ENCODE data around the gene HOXA11.

Gene HOXA11

DNA sequence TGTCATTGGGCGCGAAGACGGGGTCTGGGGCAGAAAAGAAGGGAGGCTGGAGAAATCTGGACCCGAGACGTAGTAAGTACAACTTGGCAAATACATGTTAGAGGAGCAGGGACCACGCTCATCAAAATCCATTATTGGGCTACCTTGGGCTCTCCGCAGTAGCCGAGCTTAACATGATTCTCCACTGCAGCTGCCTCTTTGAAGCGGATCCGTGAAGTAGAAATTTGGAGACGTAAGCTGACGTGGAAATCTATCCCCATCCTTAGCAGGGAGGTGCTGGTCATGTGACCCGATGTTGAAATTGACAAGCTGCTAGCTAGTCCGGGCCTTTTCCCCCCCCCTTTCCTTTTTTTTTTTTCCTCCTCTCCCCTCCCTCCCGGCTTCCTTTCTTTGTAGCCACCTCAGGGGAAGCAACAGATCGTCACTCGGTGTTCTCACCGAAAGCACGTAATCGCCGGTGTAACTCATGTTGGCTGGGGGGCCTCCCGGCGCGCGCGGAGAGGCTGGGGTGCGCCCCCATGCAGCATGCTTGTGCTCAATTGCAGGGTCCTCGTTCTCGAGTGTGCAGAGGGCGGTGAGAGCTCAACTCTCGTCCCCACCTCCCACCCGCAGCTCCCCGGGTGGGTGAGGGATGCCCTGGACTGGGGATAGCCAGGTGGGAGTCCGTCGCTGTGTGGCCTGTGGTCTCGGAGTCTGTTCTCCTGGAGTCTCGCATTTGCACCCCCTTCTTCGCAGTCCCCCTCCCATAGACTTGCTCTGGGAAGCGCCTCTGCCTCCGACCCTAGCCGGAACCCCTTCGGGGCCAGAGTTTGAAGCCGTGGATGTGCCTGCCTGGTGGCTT is at the start of gene HOXA11:
Gene HOXA11, minus strand, starts transcription at position 220 of the 841 bp plus-strand sequence. Its CDS starts 88 bp downstream, at position 132.
- DNase-seq = no peak

DNA sequence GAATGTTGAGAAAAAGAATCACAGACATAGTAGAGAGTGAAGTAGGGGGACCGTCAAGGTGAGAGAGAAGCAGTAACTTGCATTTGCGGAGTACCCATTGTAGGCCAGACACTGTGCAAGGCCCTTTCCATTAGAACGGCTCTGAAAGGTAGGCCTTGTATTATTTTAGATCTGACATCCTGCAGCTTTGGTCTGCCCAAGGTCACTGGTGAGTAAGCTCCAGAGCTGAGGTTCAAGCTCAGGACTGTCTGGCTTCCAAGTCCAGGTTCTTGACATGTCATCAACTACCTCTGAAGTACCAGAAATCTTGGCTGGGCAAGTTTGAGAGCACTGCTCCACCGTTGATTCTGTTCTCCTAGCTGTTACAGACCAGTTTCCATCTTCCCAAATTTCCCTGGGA is 44.4 kb upstream of the HOXA11 start:
- DNase-seq = no peak

DNA sequence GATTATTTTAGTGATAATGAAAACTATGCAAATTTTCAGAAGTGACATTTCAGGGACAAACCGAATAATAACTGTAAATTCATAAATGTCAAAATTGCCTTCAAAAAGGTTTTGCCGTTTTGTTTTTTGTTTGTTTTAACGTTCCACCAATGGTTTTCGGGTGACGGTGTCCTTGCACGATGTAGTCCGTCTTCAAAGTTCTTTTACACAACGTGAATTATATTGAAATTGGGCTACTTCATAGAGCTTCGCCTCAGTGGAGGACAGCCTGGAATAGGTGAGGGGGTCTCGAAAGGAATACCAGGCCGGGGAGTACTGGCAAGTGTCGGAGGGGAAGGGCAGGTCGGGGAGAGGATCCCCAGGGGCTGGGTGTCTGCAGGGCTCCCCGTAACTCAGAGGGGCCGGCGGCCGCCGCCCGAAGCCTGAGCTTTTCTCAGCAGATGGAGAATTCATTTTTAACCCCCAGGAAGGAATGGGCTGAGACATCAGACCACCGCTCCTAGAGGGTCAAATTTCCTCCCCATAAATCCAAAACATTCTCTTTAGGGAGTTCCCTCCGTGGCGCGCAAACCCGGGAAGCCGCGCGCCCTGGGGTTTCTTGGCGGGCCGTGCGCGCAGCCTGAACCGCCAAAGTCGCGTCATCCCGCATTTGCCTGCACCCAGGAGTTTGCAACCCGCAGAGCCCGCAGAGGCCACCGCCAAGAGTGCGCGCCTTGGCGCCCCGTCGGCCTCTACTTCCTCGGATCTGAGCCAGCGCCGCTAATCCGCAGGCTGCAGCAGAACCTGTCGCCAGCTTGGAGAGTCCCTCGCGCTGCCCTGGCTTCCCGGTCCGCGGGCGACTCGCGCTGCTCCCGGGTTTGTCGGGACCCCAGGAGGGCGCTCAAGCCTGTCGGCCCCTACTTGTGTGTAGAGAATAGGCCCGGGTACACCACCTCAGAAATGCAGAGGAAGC is 40.2 kb upstream of the HOXA11 start:
- DNase-seq = no peak

DNA sequence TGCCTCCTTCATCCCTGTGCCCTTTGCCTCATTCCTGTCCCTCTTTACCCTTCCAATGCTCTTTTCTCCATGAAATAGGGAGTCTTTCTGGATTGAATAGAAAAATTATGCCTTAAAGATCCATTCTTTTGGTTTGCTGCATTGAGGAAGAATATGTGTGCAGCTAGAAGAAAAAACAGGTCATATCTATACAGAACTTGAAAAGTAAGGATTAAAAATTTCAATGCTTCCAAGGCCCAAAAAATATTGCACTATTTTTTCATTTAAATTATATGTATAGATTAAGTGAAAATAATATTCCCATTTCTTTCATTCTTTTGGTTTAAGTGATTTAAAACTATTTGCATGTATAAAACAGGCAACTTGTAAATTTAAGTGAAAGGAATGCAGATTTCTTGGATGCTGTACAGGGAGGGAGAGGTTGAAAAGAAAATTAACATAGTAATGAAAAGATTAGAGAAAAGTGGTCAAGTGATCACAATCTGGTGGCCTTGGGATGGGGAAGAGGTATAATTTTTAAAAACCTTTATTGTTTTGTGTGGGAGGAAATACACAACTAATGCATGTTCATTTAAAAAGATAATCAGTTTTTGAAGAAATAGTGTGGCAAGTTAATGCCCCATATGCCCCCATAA is 39.0 kb upstream of the HOXA11 start:
- no peak for DNase-seq

DNA sequence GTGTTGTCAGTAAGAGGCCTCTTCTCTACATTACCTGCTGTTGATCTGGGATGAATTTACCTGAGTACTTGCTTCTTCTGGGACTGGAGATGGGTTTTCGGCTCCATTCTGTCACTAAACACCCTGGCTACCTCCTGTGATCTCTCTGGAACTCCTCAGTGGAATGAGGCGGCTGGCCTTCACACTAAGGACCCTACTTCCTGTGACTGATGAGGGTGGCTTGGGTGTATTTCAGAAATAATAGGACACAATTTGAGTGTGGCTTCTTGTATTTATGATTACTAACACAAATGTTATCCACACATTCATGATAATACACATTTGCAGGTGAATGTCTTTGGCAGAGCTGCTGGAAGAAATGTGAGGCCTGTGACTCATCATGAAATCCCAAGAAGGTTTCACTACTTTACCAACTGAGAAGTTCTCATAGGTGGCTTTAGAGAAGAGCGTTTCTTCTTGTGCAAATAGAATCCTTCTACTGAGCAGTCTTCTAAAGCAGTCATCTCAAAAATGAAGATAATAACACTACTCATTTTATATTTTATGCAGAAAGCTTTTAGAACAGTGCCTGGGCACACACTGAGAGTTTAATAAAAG is 36.3 kb upstream of the HOXA11 start:
- DNase-seq = no peak

DNA sequence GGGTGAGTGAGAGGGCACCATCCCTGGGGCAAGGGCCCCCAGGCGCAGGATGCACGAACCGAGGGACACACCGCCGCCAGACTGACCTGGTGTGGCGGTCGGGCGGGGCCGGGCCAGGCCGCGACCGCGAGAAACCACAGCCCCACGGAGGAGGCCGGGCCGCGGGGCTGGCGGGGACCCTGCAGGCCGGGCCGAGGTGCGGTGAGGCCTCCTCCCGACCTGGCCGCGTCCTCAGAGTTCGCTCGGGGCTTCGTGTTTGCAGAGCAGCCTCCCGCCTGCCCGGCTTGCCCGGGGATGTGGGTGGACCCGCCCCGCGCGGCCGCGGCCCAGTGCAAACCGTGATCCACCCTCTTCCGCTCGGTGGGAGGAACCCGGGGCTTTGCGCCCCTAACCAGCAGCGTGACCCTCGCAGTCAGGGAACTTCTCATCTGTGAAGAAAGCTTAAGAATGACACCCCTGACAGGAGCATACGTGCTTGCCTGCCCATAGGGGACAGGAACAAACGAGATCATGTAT is 35.5 kb upstream of the HOXA11 start:
- no peak for DNase-seq

DNA sequence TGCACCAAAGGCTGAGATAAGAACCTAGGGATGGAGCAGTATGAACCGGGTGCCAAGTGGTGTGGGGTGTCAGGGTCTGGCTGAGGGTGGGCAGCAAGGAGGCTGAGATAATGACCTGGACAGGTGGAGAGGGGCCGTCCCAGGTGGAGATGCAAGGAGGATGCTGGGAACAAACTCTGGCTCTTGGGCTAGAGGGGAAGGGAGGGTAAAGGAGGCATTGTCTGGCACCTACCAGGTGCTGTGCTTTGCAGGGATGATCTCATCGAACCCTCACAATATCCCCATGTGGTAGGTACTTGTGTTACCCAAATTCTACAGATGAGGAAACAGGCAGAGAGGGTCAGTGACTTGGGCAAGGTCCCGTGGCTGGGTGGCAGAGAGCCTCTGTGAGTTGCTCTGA is 34.8 kb upstream of the HOXA11 start:
- DNase-seq = no peak

DNA sequence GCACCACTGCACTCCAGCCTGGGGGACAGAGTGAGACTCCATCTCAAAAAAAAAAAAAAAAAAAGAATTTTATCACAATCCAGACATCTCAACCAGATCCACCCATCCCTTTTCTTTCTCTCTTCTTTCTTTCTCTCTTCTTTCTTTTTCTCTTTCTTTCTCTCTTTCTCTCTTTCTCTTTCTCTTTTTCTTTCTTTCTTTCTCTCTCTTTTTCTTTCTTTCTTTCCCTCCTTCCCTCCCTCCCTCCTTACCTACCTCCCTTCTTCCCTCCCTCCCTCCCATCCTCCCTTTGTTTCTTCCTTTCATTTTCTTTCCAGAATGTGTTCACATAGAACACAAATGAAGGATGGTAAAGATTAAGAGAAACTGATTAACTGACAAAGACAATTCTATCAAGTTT is 32.9 kb upstream of the HOXA11 start:
- DNase-seq = no peak

DNA sequence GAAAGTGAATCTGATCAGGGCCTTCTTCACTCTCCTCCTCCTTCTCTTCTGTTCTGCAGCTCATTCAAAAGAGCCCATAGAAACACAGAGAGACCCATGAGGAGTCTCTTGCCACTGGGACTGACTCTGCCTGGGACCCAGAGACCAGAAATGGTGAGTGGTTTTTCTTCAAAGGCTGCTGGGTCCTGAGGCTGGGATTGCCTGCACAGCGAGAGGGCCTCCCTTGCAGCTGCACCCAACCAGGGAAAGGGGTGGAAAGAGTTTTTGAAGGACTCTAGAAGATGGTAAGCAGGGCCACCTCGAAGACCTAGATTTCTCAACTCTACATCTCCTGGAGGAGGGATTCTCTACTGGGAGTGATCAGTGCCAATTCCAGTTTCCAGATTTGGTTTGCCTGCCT is 30.3 kb upstream of the HOXA11 start:
- no peak for DNase-seq

DNA sequence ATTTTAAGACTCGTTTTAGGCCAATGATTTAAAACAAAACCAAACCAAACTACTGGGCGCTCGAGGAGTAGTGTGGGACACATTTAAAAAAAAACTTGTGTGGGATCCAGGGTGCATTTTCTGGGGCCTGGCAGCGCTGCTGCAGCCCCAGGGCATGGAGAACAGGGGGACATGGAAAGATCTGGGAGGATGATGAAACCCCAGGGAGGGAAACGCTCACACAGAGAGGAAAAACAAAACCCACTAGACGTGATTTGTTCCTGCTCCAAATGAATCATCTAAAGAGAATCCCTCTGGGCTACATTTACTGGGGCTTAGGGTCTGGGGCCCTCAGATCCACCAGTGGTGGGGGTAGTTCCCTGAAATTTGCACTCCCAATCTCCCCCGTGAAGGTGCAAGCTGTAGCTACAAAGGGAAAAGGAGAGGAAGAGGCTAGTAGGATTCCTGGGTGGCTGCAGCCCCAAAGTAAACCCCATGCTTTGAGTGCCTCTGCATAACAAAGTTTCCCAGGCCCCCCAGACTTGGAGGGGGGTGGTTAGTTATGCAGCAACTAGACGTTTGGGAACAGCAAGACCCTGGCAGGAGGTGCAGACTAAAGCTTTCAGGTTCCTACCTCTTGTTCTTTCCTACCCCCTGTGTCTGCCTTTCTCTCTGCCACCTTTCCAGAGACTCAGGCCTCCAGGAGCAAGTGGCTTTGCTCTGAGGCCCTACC is 29.4 kb upstream of the HOXA11 start:
- DNase-seq = no peak

DNA sequence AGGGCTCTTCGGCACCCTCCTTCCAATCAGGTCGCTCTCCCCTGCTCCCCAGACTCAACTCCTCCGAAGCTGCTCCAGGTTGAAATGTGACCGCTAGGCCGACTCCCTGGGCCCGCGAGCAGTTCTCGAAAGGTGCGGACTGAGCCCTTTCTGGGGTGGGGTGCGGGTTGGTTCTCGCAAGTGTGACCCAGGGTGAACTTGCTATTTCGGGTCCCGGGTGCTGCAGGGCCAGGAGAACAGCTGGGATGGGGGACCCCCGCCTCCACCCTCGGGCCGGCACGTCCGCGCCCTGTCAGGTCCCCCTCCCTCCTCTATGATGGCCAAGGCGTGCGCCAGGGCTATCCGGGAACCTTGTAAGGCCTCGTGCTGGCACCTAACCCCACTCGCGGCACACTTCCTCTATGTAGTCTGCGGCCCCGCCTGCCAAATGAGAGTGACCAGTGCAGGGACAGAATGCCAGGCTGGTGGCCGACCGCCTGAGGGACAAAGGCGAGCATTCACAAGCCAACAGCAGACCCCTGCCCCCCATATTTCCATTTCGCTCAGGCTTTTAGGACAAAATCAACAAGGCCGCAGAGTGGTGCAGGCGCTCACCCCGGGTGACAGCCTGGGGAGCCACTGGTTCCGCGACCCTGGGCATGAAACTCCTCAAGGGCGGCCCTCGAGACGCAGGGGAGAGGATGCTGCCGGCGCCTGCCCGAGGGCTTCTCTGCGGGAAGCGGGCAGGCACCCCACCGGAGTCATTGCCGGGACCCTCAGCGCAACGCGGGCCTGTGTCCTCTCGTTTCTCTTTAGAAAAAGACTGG is 28.6 kb upstream of the HOXA11 start:
- no peak for DNase-seq

DNA sequence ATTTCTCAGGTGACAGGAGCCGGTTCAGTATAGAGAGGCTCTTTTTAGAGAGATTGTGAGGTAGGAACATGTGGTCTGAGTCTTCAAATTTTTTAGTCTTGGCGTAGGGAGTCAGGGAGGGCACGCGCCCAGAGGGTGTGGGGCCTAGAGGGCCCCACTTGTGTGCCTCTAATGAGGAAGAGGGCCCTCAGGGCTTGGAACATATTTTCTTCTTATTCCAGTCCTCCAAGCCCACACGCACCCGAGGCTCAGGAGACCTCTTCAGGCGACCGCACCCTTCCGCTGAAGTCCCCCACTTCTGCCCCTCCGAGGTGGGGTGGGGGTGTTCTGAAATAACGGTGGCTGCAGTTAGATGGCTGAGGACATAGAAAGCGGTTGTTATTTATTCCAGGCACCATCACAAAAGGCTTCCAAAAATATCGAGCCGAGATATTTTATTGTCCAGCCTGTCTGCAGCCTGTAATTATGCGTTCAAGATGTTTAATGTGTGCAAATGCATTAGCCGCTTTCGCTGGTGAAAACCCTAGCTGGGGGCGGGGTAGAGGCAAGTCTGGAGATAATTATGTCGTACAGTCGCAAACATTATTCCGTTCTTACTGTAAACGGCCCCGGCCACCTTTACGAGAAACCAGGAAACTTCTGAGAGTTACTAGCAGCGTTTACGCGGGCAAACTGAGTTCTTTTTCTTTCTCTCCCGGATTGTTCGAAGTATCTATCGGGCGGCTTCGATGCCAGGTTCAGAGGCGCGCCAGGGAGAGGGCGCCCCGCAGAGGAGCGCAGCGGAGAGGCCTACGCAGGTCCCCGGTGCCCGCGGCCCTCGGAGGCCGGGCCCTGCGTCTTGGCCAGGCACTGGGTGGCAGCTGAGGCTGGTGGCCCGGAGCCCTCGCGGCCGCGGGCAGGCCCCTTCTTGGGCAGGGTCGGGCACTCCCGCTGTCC is 27.7 kb upstream of the HOXA11 start:
- DNase-seq = no peak

DNA sequence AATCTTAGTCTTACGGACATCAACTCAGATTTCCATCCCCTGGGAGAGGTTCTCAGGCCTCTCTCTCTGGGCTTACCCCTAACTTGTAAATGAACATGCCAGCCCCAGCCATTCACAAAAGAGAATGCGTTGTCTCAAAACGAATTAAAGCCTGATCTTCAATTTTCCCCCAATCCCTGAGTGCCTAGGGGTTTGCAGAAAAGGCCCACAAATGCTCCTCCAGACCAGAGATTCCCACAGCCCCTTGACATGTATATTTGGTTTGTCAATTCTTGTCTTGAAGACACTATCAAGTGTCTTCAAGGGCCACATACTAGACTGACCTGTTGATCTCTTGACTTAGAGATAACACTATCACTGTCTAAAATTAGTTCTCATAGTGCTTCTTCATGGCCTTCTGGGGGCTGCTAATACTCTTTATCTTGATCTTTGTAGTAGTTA is 26.8 kb upstream of the HOXA11 start:
- no peak for DNase-seq

DNA sequence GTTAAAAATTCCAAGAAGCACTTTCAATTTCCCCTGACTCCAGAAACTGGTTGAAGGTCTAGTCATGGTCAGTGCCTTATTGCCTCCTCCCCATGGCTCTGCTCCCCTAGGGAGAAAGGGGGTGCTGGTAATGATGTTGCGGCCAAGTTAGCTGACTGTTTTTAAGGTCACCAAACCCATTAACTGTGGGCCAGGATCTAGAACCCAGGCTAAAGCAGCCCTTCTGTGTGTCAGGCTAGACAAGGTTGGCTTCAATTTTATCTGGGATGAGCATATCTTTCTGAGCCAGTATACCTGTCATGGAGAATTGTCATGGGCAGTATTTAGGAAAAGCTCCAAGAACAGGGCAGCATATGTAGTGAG is 26.0 kb upstream of the HOXA11 start:
- no peak for DNase-seq

DNA sequence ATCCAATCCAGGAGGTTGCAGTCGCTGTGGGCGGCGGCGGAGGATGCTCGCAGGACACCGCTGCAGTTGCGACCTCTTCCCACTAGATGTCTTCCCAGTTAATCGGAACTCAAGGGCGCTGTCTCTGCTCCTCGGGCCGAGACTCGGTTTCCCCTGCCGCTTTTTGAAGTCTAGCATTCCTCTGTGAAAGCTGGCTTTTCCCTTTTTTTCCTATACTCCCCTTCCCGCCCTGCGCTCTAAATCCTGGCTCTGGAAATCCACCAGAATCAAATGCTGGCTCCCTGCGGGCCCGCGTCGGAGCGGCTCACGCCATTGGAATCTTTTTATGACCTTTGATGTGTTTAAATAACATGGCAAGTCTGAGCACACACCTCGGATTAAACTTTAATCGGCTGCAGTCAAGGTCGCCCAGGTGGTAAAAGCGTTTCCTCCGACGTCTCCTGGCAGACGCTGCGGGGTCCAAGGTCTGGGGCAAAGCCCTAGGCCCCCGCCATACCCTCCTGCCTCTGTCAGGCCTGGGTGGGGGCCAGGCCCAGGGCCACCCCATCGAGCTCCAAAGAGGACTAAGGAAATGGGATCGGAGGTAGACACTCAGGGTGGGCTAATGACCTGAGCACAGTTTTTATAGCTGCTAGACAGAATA is 25.5 kb upstream of the HOXA11 start:
- DNase-seq = no peak

DNA sequence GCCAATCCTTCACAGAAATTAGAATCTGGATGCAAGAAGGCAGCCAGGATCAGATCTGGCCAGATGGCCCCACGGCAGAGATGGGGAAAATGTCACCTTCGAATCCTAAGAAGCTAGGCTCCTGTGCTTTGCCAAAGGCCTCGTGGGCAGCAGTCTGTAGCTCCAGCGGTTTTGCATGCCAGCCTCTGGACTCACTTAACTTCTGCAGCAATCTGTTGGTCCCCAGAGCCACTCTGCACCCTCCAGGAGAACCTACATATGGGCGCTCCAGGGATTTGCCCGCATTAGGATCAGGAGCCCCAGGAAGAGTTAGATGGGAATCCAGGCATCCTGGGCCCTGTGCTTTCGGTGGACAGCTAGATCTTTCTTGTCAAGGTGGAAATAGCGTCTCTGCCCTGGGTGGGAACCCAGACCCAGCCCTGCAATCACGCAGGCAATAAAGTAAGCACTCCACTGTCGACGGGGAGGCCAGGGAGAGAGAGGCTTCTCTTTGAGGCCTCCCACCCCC is 25.0 kb upstream of the HOXA11 start:
- no peak for DNase-seq

DNA sequence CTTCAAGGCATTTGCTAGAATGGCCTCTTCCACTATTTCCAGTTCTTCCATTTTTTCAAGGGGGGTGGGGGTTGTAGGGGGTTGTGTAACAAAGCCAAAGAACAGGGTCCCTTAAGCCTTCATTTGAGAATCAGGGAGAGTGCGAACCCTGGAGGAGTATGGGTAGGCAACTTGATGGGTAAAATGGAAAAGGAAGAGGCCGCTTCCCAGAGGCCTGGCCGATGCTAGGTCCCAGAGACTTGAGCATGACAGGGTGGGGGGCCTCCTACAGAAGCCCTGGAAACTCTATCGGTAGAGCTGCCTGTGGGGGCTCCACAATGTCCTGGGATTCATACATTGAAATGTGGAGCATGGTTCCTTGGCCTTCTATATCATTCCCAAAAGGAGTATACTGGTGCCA is 24.0 kb upstream of the HOXA11 start:
- no peak for DNase-seq

DNA sequence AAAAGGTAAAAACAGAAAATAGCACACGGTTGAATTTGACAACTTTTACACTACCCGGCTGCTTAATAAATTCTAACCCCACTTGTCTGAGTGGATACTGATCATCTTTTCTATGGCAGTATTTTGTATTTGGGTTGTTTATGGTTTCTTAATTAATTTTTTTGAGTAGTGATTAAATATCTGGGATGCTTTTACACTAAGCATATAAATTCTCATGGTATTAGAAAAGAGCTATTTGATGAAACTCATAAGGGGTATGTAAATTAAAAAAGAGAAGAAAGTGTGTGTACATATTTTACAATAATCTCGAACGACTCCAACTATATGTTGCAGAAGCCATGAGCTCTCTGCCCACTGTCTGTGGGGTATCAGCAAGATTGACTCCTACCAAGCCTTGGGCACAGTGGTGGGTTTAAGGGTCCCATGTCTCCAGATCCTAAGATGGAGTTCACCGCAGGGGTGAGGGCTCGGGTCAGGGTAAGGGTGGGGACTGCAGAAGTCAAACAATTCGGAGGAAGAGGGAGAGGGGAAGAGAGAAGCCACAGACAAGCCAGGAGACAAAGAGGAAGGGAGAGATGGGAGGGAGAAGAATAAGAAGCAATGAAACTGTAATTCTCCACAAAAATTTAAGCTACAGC is 22.4 kb upstream of the HOXA11 start:
- no peak for DNase-seq
